T-helper 1 cell (primary cell): ENCODE measurements around the gene LYPLA2.
A peak's percentile ranks its signal among the peaks of the same experiment; 100 is the strongest.
"Not testable (repeated sequence)": the region's sequence is repeated elsewhere in the genome, so short reads cannot be mapped to it uniquely, and the experiment has no call there.

ENCODE experiments used
- DNase-seq, 5 donors: peaks; one replicate each; pipeline ENCODE4 v3.0.0-alpha.2; 2012 to 2020

Gene LYPLA2

DNA sequence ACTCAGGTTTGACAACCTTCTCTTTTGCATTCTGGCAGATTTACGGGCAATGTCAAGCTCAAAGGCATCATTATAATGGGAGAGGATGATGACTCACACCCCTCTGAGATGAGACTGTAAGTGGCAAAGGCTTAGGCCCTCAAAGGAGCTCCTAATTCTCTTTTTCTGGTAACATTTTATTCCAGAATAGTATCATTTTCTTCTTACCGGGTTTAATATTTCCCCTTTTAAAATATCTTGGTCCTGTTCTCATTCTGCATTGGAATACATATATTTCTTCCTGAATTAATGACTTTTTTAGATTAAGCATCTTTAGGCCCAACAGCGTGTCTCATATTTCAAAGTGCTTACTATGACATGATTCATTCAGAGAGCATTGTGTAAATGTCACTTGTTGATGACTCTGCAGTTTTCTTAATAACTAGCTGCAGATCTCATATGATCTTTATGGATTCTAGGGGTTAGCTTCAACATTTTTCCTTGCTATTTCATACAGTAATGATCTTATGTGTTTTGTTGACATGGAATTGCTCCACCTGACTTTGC, 11.0 kb upstream of the LYPLA2 start:
- no peak for DNase-seq

GRCh38 chr1:23783141-23783540, 7.8 kb upstream of the LYPLA2 start:
- not testable (repeated sequence) for DNase-seq

DNA sequence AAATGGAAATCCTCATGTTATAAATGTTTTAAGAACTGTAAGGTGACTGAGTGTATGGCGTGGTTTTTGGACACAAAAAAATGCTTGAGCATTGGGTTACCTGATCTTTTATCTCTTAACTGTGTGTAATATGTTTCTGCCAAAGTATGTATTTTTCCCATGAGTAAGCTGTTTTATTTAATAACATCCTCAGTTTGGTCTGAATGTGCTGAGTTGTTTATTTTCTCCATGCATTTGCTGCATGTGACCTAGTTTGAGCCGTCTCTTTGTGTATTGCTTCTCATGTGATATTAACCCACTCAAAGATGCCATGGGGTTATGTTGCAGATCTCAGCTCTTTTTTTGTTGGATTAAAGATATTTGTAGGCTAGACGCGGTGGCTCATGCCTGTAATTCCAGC, 6.1 kb upstream of the LYPLA2 start:
- DNase-seq: no peak

DNA sequence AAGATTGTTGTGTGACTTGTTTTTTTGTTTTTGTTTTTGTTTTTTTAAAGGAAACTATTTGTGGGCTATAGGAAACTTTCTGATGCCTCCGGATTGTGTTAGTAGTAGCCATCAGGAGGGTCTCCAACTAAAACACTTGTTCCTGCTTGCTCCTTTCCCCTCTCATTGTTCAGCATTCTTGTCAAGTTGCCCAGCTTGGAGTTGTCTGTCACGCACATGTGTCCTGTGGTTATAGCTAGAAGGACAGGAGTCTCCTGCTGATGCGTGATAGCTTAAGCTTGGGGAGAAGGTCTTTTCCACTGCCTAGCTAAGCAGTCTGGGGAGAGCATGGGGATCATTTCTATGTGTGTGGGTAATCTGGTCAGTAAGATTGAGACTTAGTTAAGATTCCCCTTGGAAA, 3.2 kb upstream of the LYPLA2 start:
- DNase-seq: no peak

DNA sequence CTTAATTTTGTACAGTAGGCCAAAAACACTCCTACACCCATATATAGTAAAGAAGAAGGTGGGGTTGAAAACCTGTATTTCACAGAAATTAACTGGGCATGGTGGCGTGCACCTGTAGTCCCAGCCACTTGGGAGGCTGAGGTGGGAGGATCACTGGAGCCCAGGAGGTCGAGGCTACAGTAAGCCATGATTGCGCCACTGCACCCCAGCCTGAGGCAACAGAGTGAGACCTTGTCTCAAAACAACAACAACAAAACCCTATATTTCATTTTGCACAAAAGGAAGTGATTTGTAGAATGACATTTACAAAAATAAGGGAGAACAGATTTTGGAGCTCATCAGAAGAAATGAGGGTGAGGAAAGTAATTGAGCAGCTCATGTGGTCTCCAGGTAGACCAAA, 2.2 kb upstream of the LYPLA2 start:
- DNase-seq: no peak

DNA sequence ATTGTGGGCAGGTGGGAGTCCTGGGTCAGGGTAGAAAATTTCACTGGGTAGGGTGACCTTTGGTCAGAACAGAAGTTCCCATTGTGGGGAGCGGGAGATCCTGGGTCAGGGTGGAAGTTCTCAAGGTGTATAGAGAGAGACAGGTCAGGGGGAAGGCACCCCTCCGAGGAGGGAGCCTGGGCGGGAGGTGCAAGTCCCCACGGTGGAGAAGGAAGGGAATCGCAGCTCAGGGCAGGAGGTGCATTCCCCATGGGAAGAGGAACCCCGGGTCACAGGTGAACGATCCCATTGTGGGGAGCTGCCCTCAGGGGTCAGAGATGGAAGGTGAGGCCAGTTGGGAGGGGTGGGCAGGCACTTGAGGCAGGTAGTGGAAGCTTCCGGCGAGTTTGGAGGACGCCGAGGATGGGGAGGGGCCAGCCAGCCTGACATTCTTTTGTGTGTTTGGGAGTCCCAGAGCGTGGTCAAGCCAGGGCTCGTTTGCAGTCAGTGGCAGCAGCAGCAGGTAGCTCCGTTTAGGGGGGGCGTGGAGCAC, 637 bp downstream of the LYPLA2 start:
- DNase-seq: no peak

DNA sequence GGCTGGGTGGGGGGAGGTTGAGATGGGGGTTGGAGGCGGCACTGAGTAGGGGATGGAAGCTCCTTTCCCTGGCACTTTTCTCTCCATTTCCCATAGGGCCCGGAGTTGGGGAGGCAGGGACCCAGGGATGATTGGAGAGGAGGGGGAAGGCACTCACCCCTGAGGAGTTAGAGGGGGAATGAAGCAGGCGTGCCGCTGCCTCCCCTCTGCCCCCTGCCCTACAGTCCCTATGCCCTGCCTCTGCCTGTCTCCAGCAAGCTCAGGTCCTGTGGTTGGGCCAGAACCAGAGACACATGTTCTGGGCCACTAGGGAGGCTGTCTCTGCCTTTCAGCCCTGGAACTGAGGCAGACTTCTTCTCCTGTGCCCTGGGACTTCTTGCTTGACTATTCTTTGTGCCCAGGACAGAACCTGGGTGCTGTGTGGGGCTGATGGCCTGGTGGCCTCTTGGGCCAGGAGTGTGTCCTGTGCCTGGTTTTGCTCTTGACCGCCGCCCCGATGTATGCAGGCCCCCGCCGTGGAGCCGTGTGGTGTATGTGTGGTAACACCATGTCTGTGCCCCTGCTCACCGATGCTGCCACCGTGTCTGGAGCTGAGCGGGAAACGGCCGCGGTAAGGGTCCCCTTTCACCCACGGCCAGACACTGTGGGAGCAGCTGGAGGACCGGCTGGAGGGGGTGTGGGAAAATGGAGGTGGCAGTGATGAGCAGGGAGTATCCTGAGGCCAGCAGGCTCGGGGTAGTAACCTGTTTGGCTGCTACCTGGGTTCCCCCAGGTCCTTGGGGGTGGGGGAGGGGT, 1.4 kb downstream of the LYPLA2 start:
- no peak for DNase-seq

- peak in 1 of 5 donors; percentile 43 for DNase-seq
These were observed 2.3 kb downstream of the LYPLA2 start for GRCh38 chr1:23793018-23793781.

DNA sequence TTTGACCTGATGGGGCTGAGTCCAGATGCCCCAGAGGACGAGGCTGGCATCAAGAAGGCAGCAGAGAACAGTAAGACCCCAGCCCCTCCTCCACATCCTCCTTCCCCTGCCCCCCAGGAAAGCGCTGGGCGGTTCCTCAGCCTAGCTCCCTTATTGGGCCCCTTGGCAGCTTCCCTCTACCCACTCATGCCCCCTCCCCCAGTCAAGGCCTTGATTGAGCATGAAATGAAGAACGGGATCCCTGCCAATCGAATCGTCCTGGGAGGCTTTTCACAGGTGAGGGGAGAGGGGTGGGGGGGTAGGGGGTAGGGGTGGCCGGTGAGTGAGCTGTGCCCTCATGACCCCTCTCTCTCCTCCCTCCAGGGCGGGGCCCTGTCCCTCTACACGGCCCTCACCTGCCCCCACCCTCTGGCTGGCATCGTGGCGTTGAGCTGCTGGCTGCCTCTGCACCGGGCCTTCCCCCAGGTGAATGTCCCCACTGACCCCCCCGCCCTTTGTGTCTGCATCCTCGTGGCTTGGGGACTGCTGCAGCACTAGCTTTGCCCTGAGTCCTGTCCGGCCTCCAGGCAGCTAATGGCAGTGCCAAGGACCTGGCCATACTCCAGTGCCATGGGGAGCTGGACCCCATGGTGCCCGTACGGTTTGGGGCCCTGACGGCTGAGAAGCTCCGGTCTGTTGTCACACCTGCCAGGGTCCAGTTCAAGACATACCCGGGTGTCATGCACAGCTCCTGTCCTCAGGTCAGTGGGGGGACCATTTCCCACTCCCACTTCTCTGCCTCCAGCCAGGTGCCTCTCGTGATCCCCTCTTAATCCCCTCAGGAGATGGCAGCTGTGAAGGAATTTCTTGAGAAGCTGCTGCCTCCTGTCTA, 3.2 kb downstream of the LYPLA2 start:
- no peak for DNase-seq

DNA sequence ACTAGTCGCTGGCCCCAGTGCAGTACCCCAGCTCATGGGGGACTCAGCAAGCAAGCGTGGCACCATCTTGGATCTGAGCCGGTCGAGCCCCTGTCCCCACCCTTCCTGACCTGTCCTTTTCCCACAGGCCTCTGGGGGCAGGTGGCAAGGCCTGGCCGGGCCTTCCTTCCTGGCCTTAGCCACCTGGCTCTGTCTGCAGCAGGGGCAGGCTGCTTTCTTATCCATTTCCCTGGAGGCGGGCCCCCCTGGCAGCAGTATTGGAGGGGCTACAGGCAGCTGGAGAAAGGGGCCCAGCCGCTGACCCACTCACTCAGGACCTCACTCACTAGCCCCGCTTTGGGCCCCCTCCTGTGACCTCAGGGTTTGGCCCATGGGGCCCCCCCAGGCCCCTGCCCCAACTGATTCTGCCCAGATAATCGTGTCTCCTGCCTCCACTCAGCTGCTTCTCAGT, 3.8 kb downstream of the LYPLA2 start:
- not testable (repeated sequence) for DNase-seq

DNA sequence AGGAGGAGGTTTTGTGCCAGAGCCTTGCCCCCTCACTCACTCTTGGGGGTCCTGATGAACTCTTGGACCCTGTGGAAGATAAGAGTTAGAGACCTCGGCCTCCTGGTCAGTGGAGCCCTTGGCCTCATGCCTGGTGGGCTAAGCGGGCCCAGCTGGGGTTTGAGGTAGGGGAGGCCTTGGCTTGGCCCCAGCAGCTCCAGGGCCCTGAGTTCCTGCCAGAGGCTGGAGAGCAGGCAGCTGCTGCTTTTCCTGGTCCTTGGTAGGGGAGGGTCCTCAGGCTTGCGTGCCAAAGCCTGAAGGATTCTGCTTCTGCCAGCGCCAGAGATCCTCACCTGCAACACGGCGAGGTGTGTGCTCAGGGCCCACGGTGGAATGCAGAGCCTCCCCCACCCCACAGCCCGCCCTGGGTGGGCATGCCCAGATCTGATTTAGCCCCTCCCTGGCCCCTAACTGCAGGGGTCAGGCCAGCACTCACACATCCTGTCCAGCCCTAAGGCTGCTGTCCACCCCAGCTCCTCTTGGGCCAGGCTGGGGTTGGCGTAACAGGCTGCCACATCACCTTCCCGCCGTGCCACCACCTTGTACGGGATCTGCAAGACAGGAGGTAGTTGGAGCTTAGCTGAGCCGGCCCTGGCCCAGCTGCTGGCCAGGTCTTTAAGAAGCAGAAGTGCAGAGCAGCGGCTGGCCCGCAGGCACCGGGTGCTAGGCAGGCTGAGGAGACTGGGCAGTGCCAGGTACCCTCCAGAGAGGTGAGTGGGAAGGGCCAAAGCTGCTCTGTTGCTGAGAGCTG, 4.9 kb downstream of the LYPLA2 start:
- DNase-seq: no peak

- no peak for DNase-seq
These were observed 5.7 kb downstream of the LYPLA2 start for GRCh38 chr1:23796466-23797271.

DNA sequence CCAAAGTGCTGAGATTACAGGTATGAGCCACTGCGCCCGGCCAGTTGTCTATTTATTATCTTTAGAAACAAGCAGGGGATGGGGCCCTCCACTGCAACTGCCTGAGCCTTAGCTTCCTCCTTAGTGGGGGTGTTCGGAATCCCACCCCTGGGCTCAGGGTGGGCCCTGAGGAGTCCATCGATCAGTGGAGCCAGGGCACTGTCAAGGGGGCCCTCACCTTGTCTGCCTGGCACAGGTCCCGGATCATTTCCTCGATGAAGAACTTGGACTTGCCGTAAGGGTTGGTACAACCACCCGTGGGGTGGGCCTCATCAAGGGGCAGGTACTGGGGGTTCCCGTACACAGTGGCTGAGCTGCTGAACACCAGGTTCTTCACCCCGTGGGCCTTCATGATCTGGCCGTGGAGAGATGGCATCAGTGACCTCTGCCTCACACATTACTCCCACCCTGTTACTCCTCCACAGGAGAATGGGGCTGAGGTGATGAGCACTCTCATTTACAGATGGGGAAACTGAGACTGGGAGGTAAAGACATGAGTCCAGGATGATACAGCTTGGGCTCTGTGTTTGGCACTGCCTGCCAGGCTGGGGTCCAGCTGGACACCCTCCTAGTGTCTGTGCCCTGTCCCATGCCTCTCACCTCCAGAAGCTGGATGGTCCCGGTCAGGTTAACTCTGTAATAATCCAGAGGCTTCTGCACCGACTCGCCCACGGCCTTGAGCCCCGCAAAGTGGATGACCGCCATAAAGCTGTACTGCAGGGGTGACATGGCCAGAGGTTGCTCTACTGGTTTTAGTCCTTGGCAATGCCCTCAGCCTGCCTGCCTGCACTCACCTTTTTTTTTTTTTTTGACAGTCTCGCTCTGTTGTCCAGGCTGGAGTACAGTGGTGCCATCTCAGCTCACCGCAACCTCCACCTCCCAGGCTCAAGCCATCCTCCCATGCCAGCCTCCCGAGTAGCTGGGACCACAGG, 6.8 kb downstream of the LYPLA2 start:
- DNase-seq: no peak

DNA sequence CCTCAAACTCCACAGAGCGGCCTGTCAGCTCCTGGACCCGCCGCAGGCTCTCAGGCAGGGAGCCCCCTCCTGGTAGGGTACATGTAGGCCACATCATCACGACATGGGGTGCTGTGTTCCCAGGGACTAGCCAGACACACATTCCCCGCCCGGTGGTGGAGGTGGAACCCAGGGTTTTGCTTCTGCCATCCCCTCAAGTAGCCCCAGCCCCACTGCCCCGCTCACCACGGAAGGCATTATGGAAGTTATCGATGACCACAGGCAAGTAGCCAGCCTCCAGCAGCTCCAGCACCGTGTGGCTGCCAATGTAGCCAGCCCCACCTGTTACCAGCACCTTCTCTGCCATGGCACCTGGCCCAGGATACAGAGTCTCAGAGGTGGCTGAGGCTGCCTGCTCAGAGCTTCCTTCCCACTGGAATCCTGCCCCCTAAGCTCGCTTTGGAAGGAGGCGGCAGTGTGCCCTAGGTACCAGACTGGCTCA, 7.8 kb downstream of the LYPLA2 start:
- DNase-seq: no peak

DNA sequence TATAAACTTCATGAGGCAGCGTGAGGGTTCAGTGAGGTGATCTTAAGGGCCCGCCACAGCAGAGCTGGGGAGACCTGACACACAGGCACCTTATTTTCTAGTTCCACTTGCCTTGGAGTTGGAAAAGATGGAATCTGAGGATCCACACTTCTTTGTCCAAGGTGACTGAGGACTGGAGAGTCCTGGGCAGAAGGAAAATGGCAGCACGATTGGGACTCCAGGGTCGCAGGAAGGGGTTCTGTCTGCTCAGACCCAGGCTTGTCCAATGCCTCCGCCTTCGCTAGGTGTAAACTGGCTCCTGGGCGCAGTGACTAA, 8.3 kb downstream of the LYPLA2 start:
- no peak for DNase-seq

- DNase-seq: peak in 1 of 5 donors; percentile 15
These were observed 8.8 kb downstream of the LYPLA2 start for GRCh38 chr1:23799570-23800399.

DNA sequence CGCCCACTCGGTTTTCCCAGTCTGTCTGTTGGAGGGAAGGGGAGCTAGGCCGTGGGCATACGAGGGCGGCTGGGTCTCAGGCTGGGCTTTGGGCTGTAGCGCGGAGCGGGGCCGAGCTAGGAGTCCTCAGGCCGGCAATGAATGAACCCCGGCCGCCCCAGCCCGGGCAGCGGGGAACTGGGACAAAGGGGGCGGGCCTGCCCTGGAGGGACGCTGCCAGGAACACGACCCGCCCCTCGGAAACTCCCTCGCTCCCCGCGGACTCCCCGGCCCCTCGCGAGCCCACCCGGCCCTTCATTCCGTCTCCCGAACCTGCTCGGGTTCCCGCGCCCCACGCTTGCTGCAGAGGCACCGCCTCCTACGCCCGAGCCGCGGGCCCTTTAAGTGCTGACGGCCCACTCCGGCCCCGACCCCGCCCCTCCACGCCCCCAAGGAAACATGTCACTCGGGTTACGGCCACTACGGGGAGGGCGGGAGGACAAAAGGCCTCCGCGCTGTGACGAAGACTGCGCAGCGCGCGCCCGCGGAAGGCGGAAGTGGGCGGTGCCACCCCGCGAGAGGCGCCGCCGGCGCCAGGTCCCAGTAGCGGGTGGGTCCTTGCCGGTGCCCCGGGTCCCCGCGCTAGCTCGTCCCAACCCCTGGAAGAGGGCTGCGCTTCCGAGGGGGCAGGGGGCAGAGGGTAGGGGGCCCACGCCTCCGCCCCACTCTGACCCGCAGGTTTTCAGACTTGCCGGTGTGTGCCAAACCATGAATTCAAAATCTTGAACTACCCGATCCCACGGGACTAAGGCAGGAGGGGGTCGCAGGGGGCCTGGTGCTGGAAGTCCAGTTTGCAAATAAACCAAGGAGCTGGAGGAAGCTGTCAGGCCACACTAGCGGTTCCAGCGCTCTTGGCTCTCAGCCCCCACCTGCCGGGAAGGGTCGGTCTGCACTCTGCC, 9.7 kb downstream of the LYPLA2 start, which contains the start of gene GALE:
TSS of gene GALE (minus strand) at position 355 of the 938 bp plus-strand sequence. CDS start 1,747 bp downstream, outside the sequence.
- DNase-seq: peak; percentile 95 to 99 (median 96)
